Measurements from ENCODE around the gene NOLC1.

The NOLC1 gene

GRCh38 chr10:102196893-102197292, 44.7 kb downstream of the NOLC1 start:
- H3K27me3 ChIP-seq (ENCODE audit: control insufficient read depth in 1 of 2, insufficient read depth in 2 of 2, low read length in 2 of 2): no peaks in the 10 kb centered on the region
- no peak overlapping the region for H3K4me3 ChIP-seq (ENCODE audit: low read depth in 1 of 2, low read length in 2 of 2)
- H3K9ac ChIP-seq (ENCODE audit: low read length): no peak overlapping the region
- no peaks in the 10 kb centered on the region for H3K9me3 ChIP-seq (ENCODE audit: low read length)
- H3K4me1 ChIP-seq (ENCODE audit: insufficient read depth, low read length): no peaks in the 10 kb centered on the region
- H3K27ac ChIP-seq (ENCODE audit: low read depth, low read length): no peak overlapping the region
- no peaks in the 10 kb centered on the region for H3K36me3 ChIP-seq (ENCODE audit: insufficient read depth, low read length)

DNA sequence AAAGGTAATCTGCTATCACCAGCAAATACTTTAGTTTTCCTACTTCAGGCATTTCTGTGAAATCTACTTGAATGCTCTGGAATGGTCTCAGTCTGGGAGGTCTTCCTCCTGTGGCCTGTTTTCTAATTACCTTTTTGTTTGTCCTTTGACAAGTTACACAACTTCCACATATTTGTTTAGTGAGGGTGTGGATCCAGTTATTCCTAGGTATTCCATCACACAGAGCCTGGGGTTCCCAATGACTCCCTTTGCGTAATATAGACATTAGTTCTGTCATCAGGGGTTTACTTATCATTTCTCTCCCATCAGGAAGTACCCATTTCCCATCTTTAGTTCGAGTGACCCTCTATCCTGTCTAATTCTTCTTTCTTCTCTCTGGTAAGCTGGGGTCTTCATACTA, 45.8 kb downstream of the NOLC1 start:
- no peak overlapping the region for H3K9ac ChIP-seq (ENCODE audit: low read length)
- no peak overlapping the region for H3K27ac ChIP-seq (ENCODE audit: low read depth, low read length)
- no peaks in the 10 kb centered on the region for H3K27me3 ChIP-seq (ENCODE audit: control insufficient read depth in 1 of 2, insufficient read depth in 2 of 2, low read length in 2 of 2)
- H3K36me3 ChIP-seq (ENCODE audit: insufficient read depth, low read length): no peaks in the 10 kb centered on the region
- no peaks in the 10 kb centered on the region for H3K9me3 ChIP-seq (ENCODE audit: low read length)
- no peak overlapping the region for H3K4me3 ChIP-seq (ENCODE audit: low read depth in 1 of 2, low read length in 2 of 2)
- no peaks in the 10 kb centered on the region for H3K4me1 ChIP-seq (ENCODE audit: insufficient read depth, low read length)

DNA sequence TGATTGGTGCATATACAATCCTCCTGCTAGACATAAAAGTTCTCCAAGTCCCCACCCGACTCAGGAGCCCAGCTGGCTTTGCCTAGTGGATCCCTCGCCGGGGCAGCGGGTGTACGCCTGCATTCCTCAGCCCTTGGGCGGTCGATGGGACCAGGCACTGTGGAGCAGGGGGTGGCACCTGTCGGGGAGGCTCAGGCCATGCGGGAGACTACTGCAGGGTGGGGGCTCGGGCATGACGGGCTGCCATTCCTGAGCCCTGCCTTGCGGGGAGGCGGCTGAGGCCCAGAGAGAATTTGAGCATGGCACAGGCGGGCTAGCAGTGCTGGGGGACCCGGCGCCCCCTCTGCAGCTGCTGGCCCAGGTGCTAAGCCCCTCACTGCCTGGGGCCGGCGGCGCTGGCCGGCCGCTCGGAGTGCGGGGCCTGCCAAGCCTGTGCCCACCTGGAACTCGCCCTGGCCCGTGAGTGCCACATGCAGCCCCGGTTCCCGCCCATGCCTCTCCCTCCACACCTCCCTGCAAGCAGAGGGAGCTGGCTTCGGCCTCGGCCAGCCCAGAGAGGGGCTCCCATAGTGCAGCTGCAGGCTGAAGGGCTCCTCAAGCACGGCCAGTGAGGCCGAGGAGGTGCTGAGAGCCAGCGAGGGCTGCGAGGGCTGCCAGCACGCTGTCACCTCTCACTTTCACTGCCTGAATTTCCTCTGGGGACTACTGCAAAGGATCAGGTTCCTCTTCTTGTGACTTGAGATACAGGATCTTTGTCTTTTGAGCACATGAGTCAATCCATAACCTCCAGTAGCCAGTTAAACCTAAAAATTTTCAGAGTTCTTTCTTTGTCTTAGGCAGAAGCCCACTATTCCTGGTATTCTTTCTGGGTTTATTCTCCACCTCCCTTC, 48.8 kb downstream of the NOLC1 start:
- Histone ChIP-seq H3K9ac (ENCODE audit: low read length) (no peak overlapping the region), H3K27me3 (ENCODE audit: control insufficient read depth in 1 of 2, insufficient read depth in 2 of 2, low read length in 2 of 2) (no peaks in the 10 kb centered on the region), H3K9me3 (ENCODE audit: low read length) (no peaks in the 10 kb centered on the region), H3K4me1 (ENCODE audit: insufficient read depth, low read length) (no peaks in the 10 kb centered on the region), H3K4me3 (ENCODE audit: low read depth in 1 of 2, low read length in 2 of 2) (no peak overlapping the region), H3K36me3 (ENCODE audit: insufficient read depth, low read length) (no peaks in the 10 kb centered on the region), H3K27ac (ENCODE audit: low read depth, low read length) (no peak overlapping the region)

- Histone ChIP-seq H3K4me3 (ENCODE audit: low read depth in 1 of 2, low read length in 2 of 2) (no peak overlapping the region), H3K27ac (ENCODE audit: low read depth, low read length) (no peak overlapping the region), H3K9ac (ENCODE audit: low read length) (no peak overlapping the region), H3K27me3 (ENCODE audit: control insufficient read depth in 1 of 2, insufficient read depth in 2 of 2, low read length in 2 of 2) (no peaks in the 10 kb centered on the region), H3K4me1 (ENCODE audit: insufficient read depth, low read length) (no peaks in the 10 kb centered on the region), H3K9me3 (ENCODE audit: low read length) (no peaks in the 10 kb centered on the region), H3K36me3 (ENCODE audit: insufficient read depth, low read length) (no peaks in the 10 kb centered on the region)
These were observed 50.2 kb downstream of the NOLC1 start for GRCh38 chr10:102202386-102202785.

DNA sequence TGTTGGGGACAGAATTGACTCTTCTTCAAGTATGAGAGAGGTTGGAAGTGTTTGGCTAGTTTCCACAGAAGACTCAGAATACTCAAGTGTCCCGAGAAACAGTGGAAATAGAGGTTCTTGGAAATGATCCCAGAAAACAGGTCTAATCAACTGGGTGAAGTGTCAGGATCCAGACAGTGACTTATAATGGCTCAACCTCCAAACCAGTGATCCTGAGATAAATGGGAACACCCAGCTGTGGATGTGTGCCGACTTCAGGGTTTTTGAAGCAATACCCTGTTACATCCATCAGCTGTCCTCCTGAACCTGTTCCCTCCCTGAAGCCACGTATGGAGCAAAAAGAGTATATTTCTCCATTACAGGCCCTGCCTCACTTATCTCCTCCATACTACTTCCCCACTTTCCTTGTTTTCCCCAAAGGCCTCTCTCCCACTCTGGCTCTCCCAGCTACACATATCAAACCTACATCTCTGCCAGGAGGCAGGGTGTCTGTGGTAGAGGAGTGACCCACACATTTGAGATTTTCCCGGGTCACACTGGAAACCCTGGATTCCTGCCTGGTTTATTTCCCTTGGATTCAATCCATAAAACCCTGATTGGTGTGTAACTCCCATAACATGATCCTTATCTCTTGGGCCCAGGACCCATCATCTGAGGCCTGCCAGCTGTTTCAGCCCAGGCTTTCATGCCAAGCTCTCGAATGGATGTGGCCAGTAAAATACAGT, 56.3 kb downstream of the NOLC1 start:
- Histone ChIP-seq H3K4me1 (ENCODE audit: insufficient read depth, low read length) (no peaks in the 10 kb centered on the region), H3K36me3 (ENCODE audit: insufficient read depth, low read length) (no peaks in the 10 kb centered on the region), H3K27ac (ENCODE audit: low read depth, low read length) (no peak overlapping the region), H3K9me3 (ENCODE audit: low read length) (no peaks in the 10 kb centered on the region), H3K4me3 (ENCODE audit: low read depth in 1 of 2, low read length in 2 of 2) (no peak overlapping the region), H3K27me3 (ENCODE audit: control insufficient read depth in 1 of 2, insufficient read depth in 2 of 2, low read length in 2 of 2) (no peaks in the 10 kb centered on the region), H3K9ac (ENCODE audit: low read length) (no peak overlapping the region)

DNA sequence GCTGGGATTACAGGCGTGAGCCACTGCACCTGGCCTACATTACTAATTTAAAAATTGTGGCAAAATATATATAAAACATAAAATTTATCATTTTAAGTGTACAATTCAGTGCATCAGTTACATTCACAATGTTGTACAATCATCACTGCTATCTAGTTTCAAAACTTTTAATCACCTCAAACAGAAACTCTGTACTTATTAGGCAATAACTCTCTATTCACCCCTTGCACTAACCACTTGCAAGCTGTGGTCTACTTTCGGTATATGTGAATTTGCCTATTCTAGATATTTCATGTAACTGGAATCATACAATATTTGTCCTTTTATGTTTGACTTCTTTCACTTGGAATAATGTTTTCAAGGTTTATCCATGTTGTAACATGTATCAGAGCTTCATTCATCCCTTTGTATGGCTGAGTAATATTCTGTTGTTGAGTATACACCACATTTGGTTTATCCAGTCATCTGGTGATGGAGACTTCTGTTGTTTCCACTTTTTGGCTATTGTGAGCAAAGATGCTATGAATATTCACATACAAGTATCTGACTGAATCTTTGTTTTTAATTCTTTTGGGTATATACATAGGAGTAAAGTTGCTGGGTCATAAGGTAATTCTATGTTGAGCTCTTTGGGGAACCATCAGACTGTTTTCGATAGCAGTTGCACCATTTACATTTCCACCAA, 59.6 kb downstream of the NOLC1 start:
- H3K4me3 ChIP-seq (ENCODE audit: low read depth in 1 of 2, low read length in 2 of 2): no peak overlapping the region
- no peaks in the 10 kb centered on the region for H3K4me1 ChIP-seq (ENCODE audit: insufficient read depth, low read length)
- no peaks in the 10 kb centered on the region for H3K27me3 ChIP-seq (ENCODE audit: control insufficient read depth in 1 of 2, insufficient read depth in 2 of 2, low read length in 2 of 2)
- no peak overlapping the region for H3K9ac ChIP-seq (ENCODE audit: low read length)
- no peaks in the 10 kb centered on the region for H3K9me3 ChIP-seq (ENCODE audit: low read length)
- no peaks in the 10 kb centered on the region for H3K36me3 ChIP-seq (ENCODE audit: insufficient read depth, low read length)
- H3K27ac ChIP-seq (ENCODE audit: low read depth, low read length): no peak overlapping the region
